Activated CD4-positive, alpha-beta memory T cell treated with anti-CD3 and anti-CD28 coated beads, Interleukin-2, amount 10 ng/mL, durations not matched to agents 7 days and 5 days (primary cell): ENCODE results near the gene PXDN. TPM values are rescaled to one million over a fixed set of nuclear protein-coding genes. Genes with fewer than 3 reads are reported as not detected.

ENCODE experiments used
- CTCF ChIA-PET: fragments of 350-600 bp; sonication (Branson Sonifier 250); formaldehyde crosslinking; loops from one replicate; lab custom pipeline; 2021; ENCODE audit warnings: antibody characterized with exemption, inconsistent platforms; lab: Charles Lee
- POLR2A ChIA-PET: fragments of 350-600 bp; sonication (Branson Sonifier 250); formaldehyde crosslinking; loops from one replicate; lab custom pipeline; 2021; ENCODE audit warnings: antibody characterized with exemption; lab: Charles Lee
- DNase-seq: peaks from one replicate; pipeline ENCODE4 v3.0.0-alpha.2; 2020
- H3K27ac Mint-ChIP-seq: one replicate; pipeline ENCODE4 v1.8.0; 2021; ENCODE audit warnings: mild to moderate bottlenecking, mixed read lengths
- H3K27me3 Mint-ChIP-seq: one replicate; pipeline ENCODE4 v1.8.0; 2021; ENCODE audit warnings: mixed read lengths
- H3K36me3 Mint-ChIP-seq: one replicate; pipeline ENCODE4 v1.8.0; 2021; ENCODE audit warnings: low read depth, mixed read lengths
- H3K4me1 Mint-ChIP-seq: one replicate; pipeline ENCODE4 v1.8.0; 2021; ENCODE audit warnings: mixed read lengths
- H3K4me3 Mint-ChIP-seq: one replicate; pipeline ENCODE4 v1.8.0; 2021; ENCODE audit warnings: mild to moderate bottlenecking, mixed read lengths
- H3K9me3 Mint-ChIP-seq: one replicate; pipeline ENCODE4 v1.8.0; 2021; ENCODE audit warnings: mixed read lengths
- total RNA-seq, 2 experiments: library from RNA; stranded (reverse); gene quantifications; one replicate each; pipeline ENCODE4 v1.2.3, GENCODE V29; 2021

Gene PXDN
- total RNA-seq, 2 experiments from 2014 or later, result not detected

DNA sequence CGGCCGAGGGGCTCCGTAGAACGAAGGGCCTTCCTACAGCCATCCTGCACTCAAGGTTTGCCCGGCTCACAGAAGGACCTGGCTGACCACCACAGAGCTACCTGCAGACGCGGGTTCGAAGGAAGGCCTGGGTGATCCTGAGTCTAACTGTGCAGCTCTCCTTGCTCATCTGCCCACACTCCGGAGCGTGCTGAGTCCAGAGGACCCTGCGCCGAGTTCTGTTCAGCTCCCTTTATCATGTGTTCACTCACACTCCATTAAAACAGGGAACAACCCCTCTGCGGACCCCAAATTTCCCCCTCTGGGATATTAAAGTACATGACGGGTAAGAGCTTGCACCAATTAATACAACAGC lies 138.3 kb downstream of the PXDN start:
- ChIA-PET POLR2A (no interaction called here), CTCF (no interaction called here)
- H3K36me3 Mint-ChIP-seq, result no peaks in the 10 kb centered on the region
- no peaks in the 10 kb centered on the region for H3K27me3 Mint-ChIP-seq
- H3K27ac Mint-ChIP-seq, result no peak overlapping the region
- no peak overlapping the region for H3K4me3 Mint-ChIP-seq
- no peaks in the 10 kb centered on the region for H3K4me1 Mint-ChIP-seq
- DNase-seq, result no peak
- H3K9me3 Mint-ChIP-seq, result no peaks in the 10 kb centered on the region

DNA sequence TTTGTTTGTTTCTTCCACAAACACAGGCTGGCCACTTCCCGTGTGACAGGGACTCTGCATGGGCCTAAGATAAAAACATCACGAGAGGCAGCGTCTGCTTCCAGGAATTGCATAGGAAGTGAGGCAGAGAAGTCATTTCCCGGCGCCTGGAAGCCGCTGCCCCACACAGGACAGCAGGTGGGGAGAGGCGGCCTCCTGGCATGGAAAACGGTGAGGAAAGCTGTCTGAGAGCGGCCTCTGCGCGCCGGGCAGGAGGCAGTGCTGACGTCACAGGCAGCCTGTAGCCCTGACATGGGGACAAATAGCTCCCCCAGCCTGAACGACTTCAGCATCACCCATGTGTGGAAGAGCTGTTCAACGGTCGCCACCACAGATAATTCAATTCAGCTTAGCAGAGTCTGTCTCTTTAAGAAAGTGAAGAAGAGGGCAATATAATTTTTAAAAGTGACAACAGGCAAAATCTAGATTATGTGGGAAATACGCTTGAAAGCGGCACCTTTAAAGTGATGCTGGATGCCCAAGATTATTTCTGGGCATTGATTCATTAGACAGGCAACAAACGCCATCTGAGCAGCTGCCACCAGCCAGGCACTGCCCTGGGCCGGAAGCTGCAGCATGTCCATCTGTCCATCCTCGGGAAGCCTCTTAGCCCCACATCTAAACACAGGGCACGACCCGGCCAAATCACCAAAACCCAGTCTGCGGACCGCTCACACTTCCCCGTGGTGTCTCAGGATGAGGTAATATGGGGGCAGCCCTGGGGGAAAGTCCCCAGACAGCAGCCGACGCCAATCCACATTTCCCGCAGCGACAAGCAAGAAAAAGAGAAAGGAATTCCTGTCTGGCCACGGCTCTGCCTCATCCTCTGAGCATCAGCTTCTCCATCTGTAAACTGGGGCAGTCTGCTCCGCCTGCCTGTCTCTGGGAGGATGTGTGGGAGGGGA lies 138.9 kb downstream of the PXDN start:
- H3K36me3 Mint-ChIP-seq, result no peaks in the 10 kb centered on the region
- no peak overlapping the region for H3K27ac Mint-ChIP-seq
- H3K27me3 Mint-ChIP-seq, result no peaks in the 10 kb centered on the region
- no peaks in the 10 kb centered on the region for H3K4me1 Mint-ChIP-seq
- no peaks in the 10 kb centered on the region for H3K9me3 Mint-ChIP-seq
- no peak overlapping the region for H3K4me3 Mint-ChIP-seq
- DNase-seq, result no peak
- ChIA-PET CTCF (no interaction called here), POLR2A (no interaction called here)

DNA sequence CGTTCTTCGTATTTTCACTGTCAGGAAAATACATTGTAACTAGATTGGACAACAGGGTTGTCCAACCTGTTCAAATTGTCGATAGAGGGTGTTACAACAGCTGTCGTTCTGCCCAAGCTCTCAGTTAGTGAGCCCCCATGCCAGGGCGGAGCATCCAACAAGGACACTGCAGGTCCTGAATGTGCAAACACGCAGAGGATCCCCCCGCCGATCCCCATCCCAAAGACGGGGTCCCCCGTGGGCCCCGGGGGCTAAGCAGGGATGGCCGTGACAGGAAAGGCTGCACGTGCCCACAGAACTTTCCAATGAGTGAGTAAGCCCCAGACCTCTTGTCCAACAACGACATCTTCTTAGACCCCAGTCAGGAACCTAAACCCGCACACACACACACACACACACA lies 140.8 kb downstream of the PXDN start:
- ChIA-PET CTCF (no interaction called here), POLR2A (no interaction called here)
- no peaks in the 10 kb centered on the region for H3K9me3 Mint-ChIP-seq
- no peaks in the 10 kb centered on the region for H3K27me3 Mint-ChIP-seq
- no peaks in the 10 kb centered on the region for H3K4me1 Mint-ChIP-seq
- H3K27ac Mint-ChIP-seq, result no peak overlapping the region
- DNase-seq, result no peak
- H3K4me3 Mint-ChIP-seq, result no peak overlapping the region
- H3K36me3 Mint-ChIP-seq, result no peaks in the 10 kb centered on the region

DNA sequence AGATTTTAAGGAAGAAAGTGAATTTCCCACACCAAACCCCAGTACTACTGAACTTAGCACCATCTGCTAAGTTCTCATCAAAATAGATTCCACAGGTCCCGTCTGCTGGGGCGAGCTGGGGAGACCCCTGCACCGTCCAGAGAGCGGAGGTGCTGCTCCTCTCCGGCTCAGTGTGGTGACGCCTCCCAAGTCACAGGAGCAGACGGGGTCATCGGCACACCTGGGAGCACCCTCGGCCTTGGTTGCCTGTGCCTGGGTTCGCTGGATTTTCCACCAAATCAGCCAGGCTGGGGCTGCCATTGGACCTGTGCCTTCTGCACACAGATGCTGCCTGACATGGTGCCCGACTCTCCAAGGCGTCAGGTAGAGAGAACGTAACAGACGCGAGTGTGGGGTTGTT lies 141.3 kb downstream of the PXDN start:
- Mint-ChIP-seq H3K9me3 (no peaks in the 10 kb centered on the region), H3K27ac (no peak overlapping the region), H3K36me3 (no peaks in the 10 kb centered on the region), H3K27me3 (no peaks in the 10 kb centered on the region), H3K4me3 (no peak overlapping the region), H3K4me1 (no peaks in the 10 kb centered on the region)
- ChIA-PET POLR2A (no interaction called here), CTCF (no interaction called here)
- DNase-seq, result no peak

DNA sequence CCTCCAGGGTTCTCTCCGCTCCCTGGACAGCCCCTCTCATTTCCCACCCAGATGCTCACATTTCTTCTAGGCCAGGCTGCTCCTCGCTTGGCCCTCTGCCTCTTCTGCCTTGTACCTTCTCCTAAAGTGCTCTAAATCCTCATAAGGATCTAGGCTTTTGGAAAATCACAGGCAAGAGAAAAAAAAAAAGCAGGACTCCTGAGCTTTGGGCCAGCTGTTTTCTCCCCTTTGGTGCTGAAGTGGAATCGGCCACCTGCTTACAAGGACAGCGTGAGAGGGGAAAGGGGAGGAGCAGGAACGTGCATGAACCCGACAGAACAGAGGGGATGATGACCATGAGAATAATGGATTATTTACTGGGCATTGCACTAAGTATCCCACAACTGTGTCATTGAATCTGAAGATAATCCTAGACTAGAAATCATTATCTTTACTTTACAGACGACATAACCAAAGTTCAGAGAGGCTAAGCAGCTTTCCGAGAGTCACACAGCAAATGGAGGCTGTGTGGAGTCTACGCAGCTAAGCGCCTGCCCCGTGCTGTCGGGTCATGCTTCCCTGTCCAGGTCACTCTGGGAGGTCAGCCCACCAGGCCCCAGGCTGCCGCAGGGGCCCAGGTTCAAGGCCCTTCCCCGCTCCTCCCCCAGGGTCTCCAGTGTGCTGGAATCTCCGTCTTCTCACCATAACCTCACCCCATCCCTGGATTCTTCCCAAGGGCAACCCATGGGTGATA lies 141.9 kb downstream of the PXDN start:
- ChIA-PET POLR2A (no interaction called here), CTCF (no interaction called here)
- Mint-ChIP-seq H3K4me3 (no peak overlapping the region), H3K36me3 (no peaks in the 10 kb centered on the region), H3K27me3 (no peaks in the 10 kb centered on the region), H3K27ac (no peak overlapping the region), H3K4me1 (no peaks in the 10 kb centered on the region), H3K9me3 (no peaks in the 10 kb centered on the region)
- DNase-seq, result no peak

DNA sequence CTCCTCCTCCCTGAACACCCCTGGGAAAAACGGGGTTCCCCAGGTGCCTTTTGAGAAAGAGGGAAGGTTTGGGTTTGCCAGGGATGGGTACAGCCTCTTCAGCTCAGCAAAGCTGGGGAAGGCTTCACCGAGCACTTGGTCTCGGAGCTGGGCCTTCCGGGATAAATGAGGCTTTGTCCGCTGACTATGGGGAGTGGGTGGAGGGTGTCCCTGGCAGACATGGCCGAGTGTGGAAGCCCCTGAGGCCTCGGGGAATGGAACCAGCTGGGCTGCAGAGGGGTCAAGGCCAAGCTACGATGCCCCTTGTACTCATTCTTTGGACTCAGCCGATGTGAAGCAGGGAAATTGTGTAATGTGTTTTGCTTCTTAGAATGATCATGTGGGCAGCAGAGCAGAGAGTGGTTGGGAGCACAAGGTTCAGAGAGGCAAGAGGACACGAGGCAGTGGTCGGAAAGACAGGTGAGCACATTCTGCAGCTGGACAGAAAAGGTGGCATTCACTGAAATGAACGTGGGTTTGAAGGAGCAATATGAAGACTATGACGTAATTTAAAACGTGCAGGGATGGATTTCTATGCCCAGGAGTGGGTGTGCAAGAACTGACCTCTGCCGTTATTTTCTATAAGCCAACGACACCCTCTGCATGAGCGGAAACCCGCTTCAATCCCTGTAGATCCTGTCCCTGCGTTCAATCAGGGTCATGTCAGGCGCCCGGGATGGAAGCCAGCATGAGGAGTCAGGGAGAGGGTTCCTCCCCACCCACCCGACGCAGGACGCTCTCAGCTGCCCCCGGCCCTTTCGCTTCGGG lies 142.6 kb downstream of the PXDN start:
- H3K9me3 Mint-ChIP-seq, result no peaks in the 10 kb centered on the region
- no peak overlapping the region for H3K27ac Mint-ChIP-seq
- no peaks in the 10 kb centered on the region for H3K4me1 Mint-ChIP-seq
- CTCF ChIA-PET, result no interaction called here
- no peaks in the 10 kb centered on the region for H3K36me3 Mint-ChIP-seq
- POLR2A ChIA-PET, result no interaction called here
- no peaks in the 10 kb centered on the region for H3K27me3 Mint-ChIP-seq
- no peak overlapping the region for H3K4me3 Mint-ChIP-seq
- DNase-seq, result no peak

DNA sequence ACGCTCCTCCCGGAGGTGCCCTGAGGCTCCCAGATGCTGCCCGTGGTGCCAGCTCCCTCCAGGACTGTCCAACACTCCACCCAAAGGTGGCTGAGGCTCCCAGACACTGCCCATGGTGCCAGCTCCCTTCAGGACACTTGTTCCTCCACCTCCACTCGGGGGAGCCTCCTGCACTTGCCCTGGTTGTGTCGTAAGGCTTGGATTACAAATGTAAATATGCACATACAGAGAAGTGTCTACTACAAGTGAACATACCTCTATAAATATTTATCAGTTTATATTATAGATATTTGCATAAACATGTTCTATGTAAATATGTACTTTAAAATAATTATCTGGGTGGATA lies 143.3 kb downstream of the PXDN start:
- no peak overlapping the region for H3K4me3 Mint-ChIP-seq
- no peak overlapping the region for H3K27ac Mint-ChIP-seq
- no peaks in the 10 kb centered on the region for H3K27me3 Mint-ChIP-seq
- ChIA-PET POLR2A (no interaction called here), CTCF (no interaction called here)
- H3K4me1 Mint-ChIP-seq, result no peaks in the 10 kb centered on the region
- no peaks in the 10 kb centered on the region for H3K9me3 Mint-ChIP-seq
- no peak for DNase-seq
- H3K36me3 Mint-ChIP-seq, result no peaks in the 10 kb centered on the region

DNA sequence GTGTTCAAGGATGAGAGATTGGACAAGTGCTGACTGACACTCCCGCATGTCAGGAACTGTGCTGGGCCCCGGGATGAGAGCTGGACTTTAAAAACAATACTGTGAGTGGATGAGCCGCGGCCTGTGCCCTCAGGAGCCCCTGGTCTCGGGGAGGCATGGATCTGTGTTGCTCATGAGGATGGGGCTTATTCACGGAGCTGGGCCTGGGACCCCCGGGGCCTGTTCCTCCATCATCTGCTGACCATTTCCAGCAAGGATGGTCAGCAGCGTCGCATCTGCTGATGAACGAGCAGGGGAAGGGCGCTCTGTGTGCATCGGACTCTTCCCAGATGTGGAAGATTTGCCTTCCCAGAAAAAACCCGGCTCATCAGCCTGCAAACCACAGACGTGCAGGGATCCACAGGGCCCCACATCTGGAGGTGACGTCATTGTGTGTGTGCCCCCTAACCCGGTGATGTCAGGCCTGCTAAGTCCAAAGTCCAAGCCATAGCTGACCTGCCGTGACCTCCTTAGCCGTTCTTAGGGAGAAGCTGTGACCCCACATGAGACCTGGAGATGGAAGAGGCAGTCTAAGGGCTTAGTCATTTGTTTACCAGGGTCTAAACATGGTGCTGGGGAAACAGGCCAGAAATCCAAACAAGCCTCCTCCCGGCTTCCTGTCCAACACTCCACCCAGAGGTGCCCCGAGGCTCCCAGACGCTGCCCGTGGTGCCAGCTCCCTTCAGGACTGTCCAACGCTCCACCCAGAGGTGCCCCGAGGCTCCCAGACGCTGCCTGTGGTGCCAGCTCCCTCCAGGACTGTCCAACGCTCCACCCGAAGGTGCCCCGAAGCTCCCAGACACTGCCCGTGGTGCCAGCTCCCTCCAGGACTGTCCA lies 143.9 kb downstream of the PXDN start:
- H3K9me3 Mint-ChIP-seq, result no peaks in the 10 kb centered on the region
- no peak for DNase-seq

DNA sequence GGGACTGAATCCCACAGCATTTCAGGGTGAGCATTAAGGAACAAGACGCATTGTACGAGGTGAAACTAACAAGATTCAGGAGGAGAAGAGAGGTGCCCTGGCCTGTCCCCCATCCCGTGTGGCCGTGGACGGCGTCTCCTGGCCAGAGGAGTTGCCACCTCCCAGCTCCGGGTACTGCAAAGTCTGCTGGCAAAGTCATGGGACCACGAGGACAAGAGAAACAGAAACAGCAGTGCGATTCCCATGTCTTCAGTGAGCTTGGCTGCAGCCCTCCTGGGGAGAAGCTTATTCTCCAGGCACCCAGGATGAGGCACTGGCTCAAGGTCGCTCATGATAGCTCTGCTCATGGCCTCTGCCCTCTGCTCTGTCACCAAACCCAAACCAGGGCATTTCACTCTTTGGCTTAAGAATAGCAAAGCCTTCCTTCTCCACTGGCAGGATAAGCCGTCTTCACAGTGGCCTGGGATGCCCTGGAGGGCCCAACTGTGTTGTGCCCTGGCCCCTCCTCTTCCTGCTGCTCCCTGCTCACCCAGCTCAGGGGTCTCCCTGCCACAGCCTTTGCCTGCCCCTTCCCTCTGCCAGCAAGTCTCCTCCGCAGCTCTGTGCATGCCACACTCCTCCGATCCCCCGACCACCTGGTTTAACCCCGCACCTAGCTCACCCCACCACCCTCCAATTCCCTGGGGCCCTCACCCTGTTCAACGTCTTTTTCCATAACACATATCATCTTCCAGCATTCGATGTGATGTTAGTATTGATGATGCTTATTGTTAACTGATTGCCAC lies 144.8 kb downstream of the PXDN start:
- no peaks in the 10 kb centered on the region for H3K36me3 Mint-ChIP-seq
- POLR2A ChIA-PET, result no interaction called here
- no peaks in the 10 kb centered on the region for H3K9me3 Mint-ChIP-seq
- H3K4me1 Mint-ChIP-seq, result no peaks in the 10 kb centered on the region
- CTCF ChIA-PET, result no interaction called here
- no peaks in the 10 kb centered on the region for H3K27me3 Mint-ChIP-seq
- DNase-seq, result no peak
- H3K4me3 Mint-ChIP-seq, result no peak overlapping the region
- H3K27ac Mint-ChIP-seq, result no peak overlapping the region

More for the DNA sequence above, 143.9 kb downstream of the PXDN start:
- H3K27ac Mint-ChIP-seq, result no peak overlapping the region
- CTCF ChIA-PET, result no interaction called here
- no peak overlapping the region for H3K4me3 Mint-ChIP-seq
- H3K36me3 Mint-ChIP-seq, result no peaks in the 10 kb centered on the region
- POLR2A ChIA-PET, result no interaction called here
- no peaks in the 10 kb centered on the region for H3K4me1 Mint-ChIP-seq
- H3K27me3 Mint-ChIP-seq, result no peaks in the 10 kb centered on the region

DNA sequence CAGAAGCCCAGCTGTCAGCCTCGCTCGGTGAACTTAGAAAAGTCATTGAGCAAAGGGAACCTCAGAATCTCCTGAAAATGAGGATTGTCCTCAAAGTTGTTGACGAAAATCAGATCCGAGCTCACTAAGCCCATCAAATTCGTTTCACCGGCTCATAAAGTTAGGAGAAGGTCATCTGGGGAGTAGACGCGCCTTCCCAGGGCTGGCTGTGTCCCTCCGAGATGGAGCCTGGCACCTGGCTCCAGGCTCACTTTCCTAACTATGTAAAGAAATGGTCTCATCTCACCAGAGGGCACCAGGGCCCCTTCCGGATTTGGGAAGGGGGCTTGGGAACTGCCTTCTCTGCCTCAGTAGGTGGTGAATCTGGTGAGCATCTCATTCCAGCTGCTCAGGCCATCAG lies 145.5 kb downstream of the PXDN start:
- H3K36me3 Mint-ChIP-seq, result peaks cover 2% of the 10 kb centered on the region
- ChIA-PET POLR2A (no interaction called here), CTCF (no interaction called here)
- no peak overlapping the region for H3K27ac Mint-ChIP-seq
- H3K9me3 Mint-ChIP-seq, result no peaks in the 10 kb centered on the region
- no peaks in the 10 kb centered on the region for H3K27me3 Mint-ChIP-seq
- no peak overlapping the region for H3K4me3 Mint-ChIP-seq
- peaks cover 1% of the 10 kb centered on the region for H3K4me1 Mint-ChIP-seq
- DNase-seq, result no peak

DNA sequence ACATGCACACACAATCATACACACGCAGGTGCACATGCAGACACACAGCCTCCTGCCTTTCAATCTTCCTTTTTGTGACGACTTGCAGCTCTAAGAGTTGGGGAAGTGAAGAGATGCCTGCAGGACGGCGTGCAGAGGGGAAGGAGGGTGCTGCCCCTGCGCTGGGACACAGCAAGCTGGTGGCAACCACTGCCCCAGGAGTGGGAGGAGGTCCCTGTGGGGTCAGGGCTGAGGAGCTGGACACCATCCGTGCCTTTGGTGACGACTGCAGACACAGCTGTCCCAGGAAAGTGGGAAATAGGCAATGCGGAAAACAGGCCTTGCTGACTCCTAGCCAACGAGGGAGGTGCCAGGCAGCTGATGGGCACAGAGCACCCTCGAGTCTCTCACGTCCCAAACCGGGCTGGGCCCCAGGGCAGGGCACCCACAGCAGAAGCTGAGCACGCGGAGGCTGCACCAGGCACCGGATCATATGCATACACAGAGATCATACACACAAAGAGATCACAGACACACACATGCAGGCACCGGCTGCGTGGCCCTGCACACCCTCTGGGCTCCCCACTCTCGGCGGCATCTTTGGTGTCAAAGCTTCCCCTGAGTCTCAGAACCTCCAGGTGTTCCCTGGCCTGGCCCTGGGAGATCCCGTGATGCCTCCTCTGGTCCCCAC lies 146.1 kb downstream of the PXDN start:
- CTCF ChIA-PET, result no interaction called here

DNA sequence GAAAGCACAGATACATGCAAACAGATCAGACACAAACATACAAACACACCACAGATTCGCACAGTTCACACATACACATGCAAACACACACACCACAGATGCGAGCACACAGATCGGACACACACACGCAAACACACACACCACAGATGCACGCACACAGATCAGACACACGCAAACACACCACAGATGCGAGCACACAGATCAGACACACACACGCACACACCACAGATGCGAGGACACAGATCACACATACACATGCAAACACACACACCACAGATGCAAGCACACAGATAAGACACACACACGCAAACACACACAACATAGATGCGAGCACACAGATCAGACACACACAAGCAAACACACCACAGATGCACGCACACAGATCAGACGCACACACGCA lies 149.0 kb downstream of the PXDN start:
- ChIA-PET CTCF (no interaction called here), POLR2A (no interaction called here)
- peaks cover 1% of the 10 kb centered on the region for H3K27me3 Mint-ChIP-seq
- H3K36me3 Mint-ChIP-seq, result peaks cover 2% of the 10 kb centered on the region
- H3K27ac Mint-ChIP-seq, result no peak overlapping the region
- no peak for DNase-seq
- H3K4me1 Mint-ChIP-seq, result peaks cover 1% of the 10 kb centered on the region
- no peaks in the 10 kb centered on the region for H3K9me3 Mint-ChIP-seq
- no peak overlapping the region for H3K4me3 Mint-ChIP-seq

More for the DNA sequence above, 146.1 kb downstream of the PXDN start:
- no peak for DNase-seq
- Mint-ChIP-seq H3K4me3 (no peak overlapping the region), H3K36me3 (peaks cover 2% of the 10 kb centered on the region), H3K27ac (no peak overlapping the region), H3K27me3 (no peaks in the 10 kb centered on the region), H3K4me1 (peaks cover 1% of the 10 kb centered on the region), H3K9me3 (no peaks in the 10 kb centered on the region)
- POLR2A ChIA-PET, result no interaction called here
